ENCODE measurements around the gene ACTR1A. TPM values are rescaled to one million over a fixed set of nuclear protein-coding genes. Genes with fewer than 3 reads are reported as not detected.

ACTR1A gene
- polyA plus RNA-seq, 1 donor = 56.6 TPM

DNA sequence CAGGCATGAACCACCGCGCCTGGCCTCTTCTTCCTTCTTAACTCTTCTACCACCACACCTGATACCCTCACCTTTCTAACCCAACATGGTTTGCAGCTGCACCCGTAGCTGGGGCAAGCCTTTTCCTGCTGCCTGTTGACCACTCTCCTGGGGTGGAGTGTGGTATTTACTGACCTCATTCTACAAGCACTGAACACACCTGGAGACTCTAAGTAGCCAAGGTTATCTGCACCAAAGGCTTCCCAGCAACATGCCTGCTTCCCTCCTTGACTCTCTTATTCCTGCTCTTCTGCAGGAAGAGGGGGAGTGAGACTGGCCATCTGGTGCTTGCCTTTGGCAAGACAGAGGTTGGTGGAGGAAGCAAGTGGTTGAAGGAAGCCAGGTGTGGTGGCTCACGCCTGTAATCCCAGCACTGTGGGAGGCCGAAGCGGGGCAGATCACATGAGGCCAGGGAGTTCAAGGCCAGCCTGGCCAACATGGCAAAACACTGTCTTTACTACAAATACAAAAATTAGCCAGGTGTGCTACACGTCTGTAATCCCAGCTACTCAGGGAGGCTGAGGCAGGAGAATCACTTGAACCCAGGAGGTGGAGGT is 10.1 kb downstream of the ACTR1A start:
- no peaks in the 10 kb centered on the region for H3K4me1 ChIP-seq (ENCODE audit: control insufficient read depth, insufficient read depth, low read length)
- H3K4me3 ChIP-seq (ENCODE audit: low read length) = no peak overlapping the region
- H3K36me3 ChIP-seq (ENCODE audit: control insufficient read depth, insufficient read depth, low read length) = peaks cover 22% of the 10 kb centered on the region
- DNase-seq = no peak
- 80% methylated on average over 1 of the region's 7 CpGs for WGBS (ENCODE audit: insufficient coverage, low lambda C conversion rate)
- H3K9me3 ChIP-seq (ENCODE audit: control insufficient read depth, low read depth, low read length) = no peaks in the 10 kb centered on the region
- H3K27ac ChIP-seq (ENCODE audit: low read length) = no peak overlapping the region
- H3K27me3 ChIP-seq (ENCODE audit: control insufficient read depth, insufficient read depth, low read length) = no peaks in the 10 kb centered on the region

DNA sequence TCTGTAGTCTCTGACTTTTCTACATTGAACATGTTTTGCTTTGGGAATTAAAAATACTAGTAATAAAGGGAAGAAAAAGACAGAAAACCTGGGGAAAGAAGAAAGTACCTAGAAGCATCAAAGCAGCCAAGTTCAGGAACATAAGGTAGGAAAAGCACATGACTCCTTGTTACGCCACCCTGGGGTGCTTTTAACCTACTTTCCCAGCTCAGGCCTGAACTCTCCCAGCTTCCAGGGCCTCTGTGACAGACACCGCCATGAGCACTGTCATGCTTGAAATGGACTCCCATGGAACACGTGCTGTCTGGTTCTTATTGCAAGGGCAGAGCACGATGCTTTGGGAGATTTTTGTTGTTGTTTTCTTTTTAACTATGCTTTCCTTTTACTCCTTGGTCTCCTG is 11.4 kb downstream of the ACTR1A start:
- Histone ChIP-seq H3K27me3 (ENCODE audit: control insufficient read depth, insufficient read depth, low read length) (no peaks in the 10 kb centered on the region), H3K27ac (ENCODE audit: low read length) (no peak overlapping the region), H3K4me1 (ENCODE audit: control insufficient read depth, insufficient read depth, low read length) (no peaks in the 10 kb centered on the region), H3K4me3 (ENCODE audit: low read length) (no peak overlapping the region), H3K36me3 (ENCODE audit: control insufficient read depth, insufficient read depth, low read length) (peaks cover 30% of the 10 kb centered on the region), H3K9me3 (ENCODE audit: control insufficient read depth, low read depth, low read length) (no peaks in the 10 kb centered on the region)
- no CpG with 5 or more reads among the region's 4 CpGs for WGBS (ENCODE audit: insufficient coverage, low lambda C conversion rate)
- DNase-seq = no peak

DNA sequence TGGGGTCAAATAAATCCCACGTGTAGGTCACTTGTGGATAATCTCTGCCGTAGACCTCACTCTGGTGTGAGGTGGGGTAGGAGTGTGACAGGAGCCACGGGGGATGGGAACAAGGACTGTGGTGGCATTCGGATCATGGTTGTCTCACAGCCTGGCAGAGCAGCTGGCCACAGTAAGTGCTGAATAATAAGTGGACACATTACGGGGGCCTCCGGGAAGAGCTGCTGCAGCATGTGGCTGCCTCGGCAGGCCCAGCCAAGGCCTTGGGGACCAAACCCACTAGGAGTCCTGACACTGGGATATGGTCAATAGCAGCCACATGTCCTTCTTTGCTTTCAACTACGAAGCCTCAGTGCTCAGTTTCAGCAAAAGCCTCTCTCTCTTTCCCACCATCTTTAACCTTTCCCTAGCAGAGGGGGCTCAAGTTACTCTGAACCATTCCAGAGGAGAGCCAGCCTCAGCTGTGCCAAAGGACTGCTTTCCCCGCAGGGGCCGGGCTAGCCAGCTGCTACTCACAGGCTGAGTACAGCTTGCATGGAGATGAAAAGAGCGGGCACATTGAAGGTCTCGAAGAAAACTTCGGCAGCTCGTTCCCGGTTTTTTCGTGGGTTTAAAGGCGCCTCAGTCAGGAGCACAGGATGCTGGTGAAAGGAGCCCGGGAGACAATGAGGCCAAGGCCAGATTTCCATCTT is 17.3 kb downstream of the ACTR1A start:
- no peak overlapping the region for H3K4me3 ChIP-seq (ENCODE audit: low read length)
- H3K4me1 ChIP-seq (ENCODE audit: control insufficient read depth, insufficient read depth, low read length) = no peaks in the 10 kb centered on the region
- no peaks in the 10 kb centered on the region for H3K9me3 ChIP-seq (ENCODE audit: control insufficient read depth, low read depth, low read length)
- no peak overlapping the region for H3K27ac ChIP-seq (ENCODE audit: low read length)
- DNase-seq = no peak
- H3K36me3 ChIP-seq (ENCODE audit: control insufficient read depth, insufficient read depth, low read length) = peaks cover 85% of the 10 kb centered on the region
- no peaks in the 10 kb centered on the region for H3K27me3 ChIP-seq (ENCODE audit: control insufficient read depth, insufficient read depth, low read length)
- no CpG with 5 or more reads among the region's 18 CpGs for WGBS (ENCODE audit: insufficient coverage, low lambda C conversion rate)

GRCh38 chr10:102484021-102484420 is 18.5 kb downstream of the ACTR1A start:
- WGBS (ENCODE audit: insufficient coverage, low lambda C conversion rate) = no CpG with 5 or more reads among the region's 13 CpGs
- DNase-seq = no peak
- H3K4me1 ChIP-seq (ENCODE audit: control insufficient read depth, insufficient read depth, low read length) = no peaks in the 10 kb centered on the region
- no peaks in the 10 kb centered on the region for H3K9me3 ChIP-seq (ENCODE audit: control insufficient read depth, low read depth, low read length)
- peaks cover 90% of the 10 kb centered on the region for H3K36me3 ChIP-seq (ENCODE audit: control insufficient read depth, insufficient read depth, low read length)
- no peaks in the 10 kb centered on the region for H3K27me3 ChIP-seq (ENCODE audit: control insufficient read depth, insufficient read depth, low read length)
- no peak overlapping the region for H3K4me3 ChIP-seq (ENCODE audit: low read length)
- no peak overlapping the region for H3K27ac ChIP-seq (ENCODE audit: low read length)

DNA sequence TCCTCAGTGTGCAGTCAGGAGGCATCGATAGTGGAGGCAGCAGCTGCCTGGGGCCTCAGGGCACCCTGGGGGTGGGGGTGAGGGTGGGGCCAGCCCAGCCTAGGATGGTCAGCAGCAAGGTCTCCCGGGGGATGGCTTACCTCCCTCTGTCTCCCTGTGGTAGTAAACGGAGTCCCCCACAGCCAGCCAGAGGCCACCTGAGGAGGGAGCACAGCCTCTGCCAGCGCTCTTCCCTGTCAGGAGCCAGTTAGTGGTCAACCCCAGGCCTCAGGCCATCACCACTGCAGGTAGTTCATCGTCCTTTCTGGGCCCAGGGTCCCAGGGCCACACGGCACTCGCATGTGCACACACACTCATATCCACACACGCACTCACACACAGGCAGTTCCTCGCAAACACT is 22.1 kb downstream of the ACTR1A start:
- Histone ChIP-seq H3K27ac (ENCODE audit: low read length) (no peak overlapping the region), H3K27me3 (ENCODE audit: control insufficient read depth, insufficient read depth, low read length) (no peaks in the 10 kb centered on the region), H3K4me3 (ENCODE audit: low read length) (no peak overlapping the region), H3K36me3 (ENCODE audit: control insufficient read depth, insufficient read depth, low read length) (peaks cover 63% of the 10 kb centered on the region), H3K4me1 (ENCODE audit: control insufficient read depth, insufficient read depth, low read length) (no peaks in the 10 kb centered on the region), H3K9me3 (ENCODE audit: control insufficient read depth, low read depth, low read length) (no peaks in the 10 kb centered on the region)
- no CpG with 5 or more reads among the region's 9 CpGs for WGBS (ENCODE audit: insufficient coverage, low lambda C conversion rate)
- no peak for DNase-seq

DNA sequence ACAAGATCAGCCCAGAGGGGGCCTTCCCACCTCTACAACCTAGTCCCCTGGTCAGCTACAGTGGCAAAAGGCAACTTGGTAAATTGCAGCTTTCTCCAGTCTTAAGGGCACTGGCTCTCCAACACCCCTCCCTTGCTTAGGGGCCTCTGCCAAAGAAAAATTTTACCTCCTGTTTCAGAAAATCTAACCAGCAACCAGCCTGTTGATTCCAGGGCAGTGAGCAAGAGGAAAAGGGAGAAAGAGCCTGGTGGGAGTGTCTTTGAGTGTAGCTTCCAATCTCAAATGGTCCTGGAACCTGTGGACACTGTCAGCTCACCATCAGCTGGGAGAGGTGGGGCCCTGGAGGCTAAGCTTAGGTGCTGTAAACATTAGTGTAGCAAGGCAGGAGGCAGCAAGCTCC is 22.9 kb downstream of the ACTR1A start:
- Histone ChIP-seq H3K36me3 (ENCODE audit: control insufficient read depth, insufficient read depth, low read length) (peaks cover 56% of the 10 kb centered on the region), H3K4me1 (ENCODE audit: control insufficient read depth, insufficient read depth, low read length) (no peaks in the 10 kb centered on the region), H3K27ac (ENCODE audit: low read length) (no peak overlapping the region), H3K4me3 (ENCODE audit: low read length) (no peak overlapping the region), H3K27me3 (ENCODE audit: control insufficient read depth, insufficient read depth, low read length) (no peaks in the 10 kb centered on the region), H3K9me3 (ENCODE audit: control insufficient read depth, low read depth, low read length) (no peaks in the 10 kb centered on the region)
- no peak for DNase-seq

GRCh38 chr10:102476466-102477141 is 25.9 kb downstream of the ACTR1A start:
- WGBS (ENCODE audit: insufficient coverage, low lambda C conversion rate) = no CpG with 5 or more reads among the region's 9 CpGs
- no peak for DNase-seq
- no peak overlapping the region for H3K27ac ChIP-seq (ENCODE audit: low read length)

GRCh38 chr10:102475451-102476040 is 27.0 kb downstream of the ACTR1A start:
- Histone ChIP-seq H3K4me1 (ENCODE audit: control insufficient read depth, insufficient read depth, low read length) (no peaks in the 10 kb centered on the region), H3K27ac (ENCODE audit: low read length) (no peak overlapping the region), H3K9me3 (ENCODE audit: control insufficient read depth, low read depth, low read length) (no peaks in the 10 kb centered on the region), H3K4me3 (ENCODE audit: low read length) (no peak overlapping the region), H3K27me3 (ENCODE audit: control insufficient read depth, insufficient read depth, low read length) (no peaks in the 10 kb centered on the region), H3K36me3 (ENCODE audit: control insufficient read depth, insufficient read depth, low read length) (peaks cover 20% of the 10 kb centered on the region)
- no CpG with 5 or more reads among the region's 9 CpGs for WGBS (ENCODE audit: insufficient coverage, low lambda C conversion rate)
- no peak for DNase-seq

More at GRCh38 chr10:102476466-102477141, 25.9 kb downstream of the ACTR1A start:
- peaks cover 29% of the 10 kb centered on the region for H3K36me3 ChIP-seq (ENCODE audit: control insufficient read depth, insufficient read depth, low read length)
- no peaks in the 10 kb centered on the region for H3K9me3 ChIP-seq (ENCODE audit: control insufficient read depth, low read depth, low read length)
- no peak overlapping the region for H3K4me3 ChIP-seq (ENCODE audit: low read length)
- H3K4me1 ChIP-seq (ENCODE audit: control insufficient read depth, insufficient read depth, low read length) = no peaks in the 10 kb centered on the region
- H3K27me3 ChIP-seq (ENCODE audit: control insufficient read depth, insufficient read depth, low read length) = no peaks in the 10 kb centered on the region

DNA sequence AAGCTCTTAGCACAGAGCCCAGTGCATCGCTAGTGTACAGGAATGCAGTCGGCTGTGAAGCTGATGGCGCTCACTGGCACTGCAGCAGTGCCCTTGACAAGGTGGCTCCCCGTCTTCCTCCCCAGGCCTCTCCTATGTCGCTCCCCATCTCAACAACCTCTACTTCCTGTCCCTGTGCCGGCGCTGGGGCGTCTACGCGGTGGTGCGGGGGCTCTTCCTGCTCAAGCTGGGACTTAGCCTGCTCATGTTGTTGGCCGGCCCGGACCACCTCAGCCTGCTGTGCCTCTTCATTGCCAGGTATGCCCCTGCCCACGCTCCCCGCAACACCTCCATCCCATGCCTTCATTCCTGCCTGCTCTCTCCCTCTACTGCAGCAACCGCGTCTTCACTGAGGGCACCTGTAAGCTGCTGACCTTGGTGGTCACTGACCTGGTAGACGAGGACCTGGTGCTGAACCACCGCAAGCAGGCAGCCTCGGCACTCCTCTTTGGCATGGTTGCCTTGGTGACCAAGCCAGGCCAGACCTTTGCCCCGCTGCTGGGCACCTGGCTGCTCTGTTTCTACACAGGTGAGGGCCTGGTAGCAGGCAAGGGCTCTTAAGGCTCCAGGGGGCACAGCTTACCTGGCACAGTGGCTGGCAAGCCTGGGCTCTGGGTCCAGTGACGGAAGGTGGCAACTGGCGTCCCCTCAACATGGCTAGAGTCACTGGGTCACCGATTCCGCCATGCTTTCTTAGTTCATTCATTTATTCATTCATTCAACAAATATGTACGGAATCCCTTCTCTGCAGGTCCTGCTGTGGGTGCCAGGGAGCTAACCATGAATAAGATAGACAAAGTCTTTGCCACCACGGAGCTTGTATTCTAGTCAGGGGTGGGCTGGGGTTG is 28.8 kb downstream of the ACTR1A start:
- peaks cover 5% of the 10 kb centered on the region for H3K36me3 ChIP-seq (ENCODE audit: control insufficient read depth, insufficient read depth, low read length)
- no peak for DNase-seq
- WGBS (ENCODE audit: insufficient coverage, low lambda C conversion rate) = no CpG with 5 or more reads among the region's 27 CpGs
- H3K4me1 ChIP-seq (ENCODE audit: control insufficient read depth, insufficient read depth, low read length) = no peaks in the 10 kb centered on the region
- H3K27me3 ChIP-seq (ENCODE audit: control insufficient read depth, insufficient read depth, low read length) = no peaks in the 10 kb centered on the region
- H3K9me3 ChIP-seq (ENCODE audit: control insufficient read depth, low read depth, low read length) = no peaks in the 10 kb centered on the region
- H3K4me3 ChIP-seq (ENCODE audit: low read length) = no peak overlapping the region
- no peak overlapping the region for H3K27ac ChIP-seq (ENCODE audit: low read length)
